ENCODE measurements around the gene IQCK. TPM values are rescaled to one million over a fixed set of nuclear protein-coding genes. Genes with fewer than 3 reads are reported as not detected.

Gene IQCK
- total RNA-seq, 2 donors from 2014 or later = 2.2 to 3.7 TPM

DNA sequence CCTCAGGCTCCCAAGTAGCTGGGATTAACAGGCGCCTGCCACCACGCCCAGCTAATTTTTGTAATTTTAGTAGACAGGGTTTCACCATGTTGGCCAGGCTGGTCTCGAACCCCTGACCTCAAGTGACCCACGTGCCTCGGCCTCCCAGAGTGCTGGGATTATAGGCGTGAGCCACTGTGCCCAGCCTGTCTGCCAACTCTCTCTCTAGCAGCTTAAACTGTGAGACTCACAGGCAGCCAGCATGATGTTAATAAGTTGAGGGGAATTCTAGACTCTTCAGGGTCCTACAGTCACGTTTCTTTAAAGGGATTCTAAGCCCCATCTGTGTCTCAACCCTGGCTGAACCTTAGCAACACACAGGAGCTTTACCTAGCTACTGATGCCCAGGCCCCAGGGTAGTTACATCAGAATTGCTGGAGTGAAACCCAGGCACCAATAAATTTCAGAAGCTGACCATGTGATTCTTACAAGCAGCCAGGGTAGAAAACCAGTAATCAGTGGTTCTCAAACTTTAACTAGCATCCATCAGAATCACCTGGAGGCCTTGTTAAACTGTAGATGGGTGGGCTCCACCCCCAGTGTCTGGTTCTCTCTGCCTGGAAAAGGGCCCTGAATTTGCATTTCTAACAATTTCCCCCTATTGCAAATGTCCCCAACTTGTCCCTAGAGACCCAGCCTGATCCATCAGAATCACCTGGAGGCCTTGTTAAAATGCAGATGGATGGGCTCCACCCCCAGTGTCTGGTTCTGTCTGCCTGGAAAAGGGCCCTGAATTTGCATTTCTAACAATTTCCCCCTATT lies 135.9 kb downstream of the IQCK start:
- no peak for DNase-seq
- no peak overlapping the region for H3K27ac Mint-ChIP-seq
- H3K27me3 Mint-ChIP-seq = no peaks in the 10 kb centered on the region
- H3K36me3 Mint-ChIP-seq (ENCODE audit: low read depth) = peaks cover 5% of the 10 kb centered on the region
- no peaks in the 10 kb centered on the region for H3K9me3 ChIP-seq (ENCODE audit: control insufficient read depth, low read length, poor library complexity, severe bottlenecking)
- H3K4me1 Mint-ChIP-seq = no peaks in the 10 kb centered on the region
- H3K4me3 Mint-ChIP-seq = no peak overlapping the region
- no peak for ATAC-seq

GRCh38 chr16:19854543-19854876 lies 136.4 kb downstream of the IQCK start:
- ATAC-seq (no peak), DNase-seq (no peak)
- no peaks in the 10 kb centered on the region for H3K27me3 Mint-ChIP-seq
- no peaks in the 10 kb centered on the region for H3K4me1 Mint-ChIP-seq
- no peak overlapping the region for H3K4me3 Mint-ChIP-seq
- peaks cover 5% of the 10 kb centered on the region for H3K36me3 Mint-ChIP-seq (ENCODE audit: low read depth)
- H3K27ac Mint-ChIP-seq = no peak overlapping the region
- H3K9me3 ChIP-seq (ENCODE audit: control insufficient read depth, low read length, poor library complexity, severe bottlenecking) = no peaks in the 10 kb centered on the region

GRCh38 chr16:19856120-19856519 lies 138.0 kb downstream of the IQCK start:
- peaks cover 3% of the 10 kb centered on the region for H3K36me3 Mint-ChIP-seq (ENCODE audit: low read depth)
- H3K4me1 Mint-ChIP-seq = no peaks in the 10 kb centered on the region
- no peaks in the 10 kb centered on the region for H3K27me3 Mint-ChIP-seq
- no peak for ATAC-seq
- H3K4me3 Mint-ChIP-seq = no peak overlapping the region
- no peak for DNase-seq
- H3K9me3 ChIP-seq (ENCODE audit: control insufficient read depth, low read length, poor library complexity, severe bottlenecking) = no peaks in the 10 kb centered on the region
- H3K27ac Mint-ChIP-seq = no peak overlapping the region

DNA sequence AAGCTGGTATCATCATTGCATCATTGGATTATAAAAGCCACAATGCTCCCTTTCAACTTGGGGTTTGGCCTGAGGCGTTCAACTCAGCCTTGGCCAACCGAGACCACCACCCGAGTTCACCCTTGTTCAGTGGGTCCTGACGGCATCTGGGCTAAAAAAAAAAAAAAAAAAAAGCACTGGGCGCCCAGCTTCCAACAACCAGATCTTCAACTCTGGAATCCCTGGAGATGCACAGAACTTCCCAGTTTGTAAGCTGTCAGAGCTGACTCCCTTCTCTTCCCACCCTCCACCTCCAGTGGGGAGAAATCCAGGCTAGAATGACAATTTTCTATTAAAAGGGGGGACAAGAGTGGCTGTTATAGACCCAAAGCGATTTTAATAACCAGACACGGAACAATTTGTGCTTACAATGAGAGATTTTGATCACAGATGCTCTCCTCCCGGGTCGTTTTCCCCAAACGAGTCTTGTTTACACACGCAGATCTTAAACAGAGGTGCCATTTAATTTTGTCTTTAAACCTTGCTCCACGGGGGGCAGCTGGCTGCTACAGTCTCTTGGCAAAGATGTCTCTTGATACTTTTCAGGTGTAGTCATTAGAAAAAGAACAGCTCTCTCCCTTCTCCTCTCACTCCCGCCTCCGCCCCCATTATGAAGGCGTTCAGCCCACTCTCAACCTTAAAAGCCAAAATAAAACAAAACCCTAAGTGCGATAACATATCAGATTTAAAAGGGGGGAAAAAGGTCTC lies 139.7 kb downstream of the IQCK start:
- H3K9me3 ChIP-seq (ENCODE audit: control insufficient read depth, low read length, poor library complexity, severe bottlenecking) = no peaks in the 10 kb centered on the region
- Mint-ChIP-seq H3K36me3 (ENCODE audit: low read depth) (peaks cover 2% of the 10 kb centered on the region), H3K27ac (no peak overlapping the region), H3K27me3 (no peaks in the 10 kb centered on the region), H3K4me1 (no peaks in the 10 kb centered on the region), H3K4me3 (no peak overlapping the region)
- no peak for DNase-seq
- no peak for ATAC-seq

GRCh38 chr16:19858340-19859018 lies 140.4 kb downstream of the IQCK start:
- H3K4me3 Mint-ChIP-seq = no peak overlapping the region
- no peaks in the 10 kb centered on the region for H3K4me1 Mint-ChIP-seq
- H3K9me3 ChIP-seq (ENCODE audit: control insufficient read depth, low read length, poor library complexity, severe bottlenecking) = no peaks in the 10 kb centered on the region
- no peak for ATAC-seq
- peaks cover 2% of the 10 kb centered on the region for H3K36me3 Mint-ChIP-seq (ENCODE audit: low read depth)
- H3K27me3 Mint-ChIP-seq = no peaks in the 10 kb centered on the region
- H3K27ac Mint-ChIP-seq = no peak overlapping the region
- no peak for DNase-seq

- H3K27me3 Mint-ChIP-seq = no peaks in the 10 kb centered on the region
- H3K9me3 ChIP-seq (ENCODE audit: control insufficient read depth, low read length, poor library complexity, severe bottlenecking) = no peaks in the 10 kb centered on the region
- ATAC-seq (no peak), DNase-seq (no peak)
- H3K4me3 Mint-ChIP-seq = no peak overlapping the region
- H3K4me1 Mint-ChIP-seq = no peaks in the 10 kb centered on the region
- no peak overlapping the region for H3K27ac Mint-ChIP-seq
- H3K36me3 Mint-ChIP-seq (ENCODE audit: low read depth) = peaks cover 2% of the 10 kb centered on the region
These were observed 141.1 kb downstream of the IQCK start for GRCh38 chr16:19859166-19859565.

- Mint-ChIP-seq H3K27ac (no peak overlapping the region), H3K4me1 (peaks cover 2% of the 10 kb centered on the region), H3K27me3 (no peaks in the 10 kb centered on the region)
These were observed 141.5 kb downstream of the IQCK start for GRCh38 chr16:19859603-19860002.

GRCh38 chr16:19860166-19861041 lies 142.3 kb downstream of the IQCK start:
- ATAC-seq (no peak), DNase-seq (no peak)
- H3K36me3 Mint-ChIP-seq (ENCODE audit: low read depth) = peaks cover 2% of the 10 kb centered on the region
- no peaks in the 10 kb centered on the region for H3K27me3 Mint-ChIP-seq
- H3K4me3 Mint-ChIP-seq = no peak overlapping the region
- no peaks in the 10 kb centered on the region for H3K9me3 ChIP-seq (ENCODE audit: control insufficient read depth, low read length, poor library complexity, severe bottlenecking)
- H3K4me1 Mint-ChIP-seq = peaks cover 2% of the 10 kb centered on the region
- H3K27ac Mint-ChIP-seq = no peak overlapping the region

More at GRCh38 chr16:19859603-19860002, 141.5 kb downstream of the IQCK start:
- H3K4me3 Mint-ChIP-seq = no peak overlapping the region
- ATAC-seq (no peak), DNase-seq (no peak)
- H3K9me3 ChIP-seq (ENCODE audit: control insufficient read depth, low read length, poor library complexity, severe bottlenecking) = no peaks in the 10 kb centered on the region
- H3K36me3 Mint-ChIP-seq (ENCODE audit: low read depth) = peaks cover 2% of the 10 kb centered on the region

- no peak overlapping the region for H3K27ac Mint-ChIP-seq
- no peak for DNase-seq
- no peak for ATAC-seq
- peaks cover 2% of the 10 kb centered on the region for H3K4me1 Mint-ChIP-seq
- H3K27me3 Mint-ChIP-seq = no peaks in the 10 kb centered on the region
- H3K36me3 Mint-ChIP-seq (ENCODE audit: low read depth) = peaks cover 2% of the 10 kb centered on the region
- H3K4me3 Mint-ChIP-seq = no peak overlapping the region
- no peaks in the 10 kb centered on the region for H3K9me3 ChIP-seq (ENCODE audit: control insufficient read depth, low read length, poor library complexity, severe bottlenecking)
These were observed 143.1 kb downstream of the IQCK start for GRCh38 chr16:19861133-19861532.

DNA sequence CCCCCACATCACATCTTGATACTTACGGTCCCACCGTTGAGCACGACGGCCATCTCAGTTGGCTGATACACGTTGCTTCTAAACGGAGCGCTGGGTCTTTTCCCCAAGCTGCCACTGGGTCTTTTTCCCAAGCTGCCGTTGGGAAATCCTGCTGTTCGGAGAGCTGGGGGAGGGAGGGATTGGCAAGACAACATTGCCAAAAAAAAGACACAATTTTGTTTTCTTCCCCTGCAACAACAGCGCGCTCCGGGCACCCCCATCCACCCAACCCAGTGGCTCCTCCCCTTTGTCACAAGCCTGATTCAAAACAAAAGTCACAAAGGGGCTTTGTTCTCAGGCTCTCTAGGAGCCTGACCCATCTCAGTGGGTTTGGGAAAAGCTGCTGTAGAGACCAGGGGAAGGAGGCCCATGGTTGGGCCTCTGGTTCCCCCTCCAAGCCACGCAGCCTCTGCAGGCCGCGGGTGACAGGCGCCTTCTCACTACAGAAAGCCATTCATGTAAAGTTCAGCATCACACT lies 143.8 kb downstream of the IQCK start:
- no peaks in the 10 kb centered on the region for H3K27me3 Mint-ChIP-seq
- peaks cover 2% of the 10 kb centered on the region for H3K36me3 Mint-ChIP-seq (ENCODE audit: low read depth)
- peaks cover 2% of the 10 kb centered on the region for H3K4me1 Mint-ChIP-seq
- H3K27ac Mint-ChIP-seq = no peak overlapping the region
- ATAC-seq (no peak), DNase-seq (no peak)
- no peak overlapping the region for H3K4me3 Mint-ChIP-seq
- no peaks in the 10 kb centered on the region for H3K9me3 ChIP-seq (ENCODE audit: control insufficient read depth, low read length, poor library complexity, severe bottlenecking)

DNA sequence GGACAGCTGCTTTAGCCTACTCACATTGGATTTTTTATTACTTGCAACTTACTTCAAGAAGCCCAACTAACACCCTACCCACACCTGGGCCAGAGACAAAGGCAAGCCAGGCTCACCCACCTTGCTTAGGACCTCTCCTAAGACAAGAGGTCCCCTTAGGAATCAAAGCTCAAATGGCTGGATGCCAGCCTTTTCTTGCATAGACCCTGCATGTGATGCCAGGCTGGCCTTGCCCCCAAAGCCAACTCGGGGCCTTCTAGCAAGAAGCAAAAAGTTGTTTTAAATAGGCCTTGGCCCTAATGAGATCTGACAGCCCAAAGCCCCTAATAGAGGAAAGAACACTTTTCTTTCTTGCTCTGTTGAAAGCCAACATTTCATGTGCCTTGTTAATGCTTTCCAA lies 145.9 kb downstream of the IQCK start:
- DNase-seq (no peak), ATAC-seq (no peak)
- no peak overlapping the region for H3K4me3 Mint-ChIP-seq
- peaks cover 5% of the 10 kb centered on the region for H3K4me1 Mint-ChIP-seq
- peaks cover 5% of the 10 kb centered on the region for H3K27me3 Mint-ChIP-seq
- no peak overlapping the region for H3K27ac Mint-ChIP-seq
- no peaks in the 10 kb centered on the region for H3K9me3 ChIP-seq (ENCODE audit: control insufficient read depth, low read length, poor library complexity, severe bottlenecking)
- H3K36me3 Mint-ChIP-seq (ENCODE audit: low read depth) = no peaks in the 10 kb centered on the region

- H3K27me3 Mint-ChIP-seq = peaks cover 5% of the 10 kb centered on the region
- ATAC-seq = no peak
- no peaks in the 10 kb centered on the region for H3K9me3 ChIP-seq (ENCODE audit: control insufficient read depth, low read length, poor library complexity, severe bottlenecking)
- H3K36me3 Mint-ChIP-seq (ENCODE audit: low read depth) = no peaks in the 10 kb centered on the region
- H3K4me3 Mint-ChIP-seq = no peak overlapping the region
- DNase-seq = no peak
- no peak overlapping the region for H3K27ac Mint-ChIP-seq
- H3K4me1 Mint-ChIP-seq = peaks cover 5% of the 10 kb centered on the region
These were observed 146.5 kb downstream of the IQCK start for GRCh38 chr16:19864566-19864965.
